K562 (cell line): Measurements from ENCODE around the gene MRPL33. TPM values are rescaled to one million over a fixed set of nuclear protein-coding genes. Genes with fewer than 3 reads are reported as not detected.
A peak's percentile ranks its signal among the peaks of the same experiment; 100 is the strongest.

ENCODE experiments used
- ATAC-seq: fragments of 200-7000 bp; cut with Tn5 transposase; 3 replicates; pipeline ENCODE4 v1.9.1; 2020; ENCODE audit warnings: moderate library complexity
- BruUV-seq: library from RNA; stranded (reverse); fragments of 400-500 nt; replicated peaks from 2 replicates; lab custom pipeline; 2021; lab: Mats Ljungman, UMichigan
- CTCF ChIA-PET: fragments of 300-600 bp; formaldehyde crosslinking; extraction: SDS; loops from one replicate; lab custom pipeline; 2021; ENCODE audit warnings: low intra/inter-chr PET ratio; lab: Yijun Ruan, JAX
- POLR2A ChIA-PET: fragments of 300-600, 350-650 bp; sonication (Branson Sonifier 250); formaldehyde crosslinking; extraction: SDS; loops from one replicate; lab custom pipeline; 2021; ENCODE audit warnings: antibody characterized with exemption, inconsistent platforms; lab: Yijun Ruan, JAX
- DNase-seq, 4 experiments: peaks; one replicate each; pipeline versions ENCODE4 v3.0.0 to v3.0.0-alpha.2; 2011 to 2018; ENCODE audit warnings: low spot score in 3 of 4, mixed read lengths in 3 of 4; ENCODE audit errors: extremely low read depth in 1 of 4
- FAIRE-seq: peaks from 2 replicates; lab custom pipeline; 2011; peaks lifted over from hg19 to GRCh38; lab: Jason Lieb, UNC
- H2AFZ ChIP-seq: 2 replicates; pipeline ENCODE4 v1.6.0; 2011; ENCODE audit warnings: low read depth, low read length, control low read depth, inconsistent platforms
- H3K27ac ChIP-seq: fragments of 200-600 bp; 3 replicates; pipeline ENCODE4 v1.8.0; 2011; ENCODE audit warnings: low read depth, mild to moderate bottlenecking, control low read depth, inconsistent platforms, low read length, moderate library complexity, mixed read lengths; ENCODE audit errors: extremely low read depth
- H3K27me3 ChIP-seq, 2 experiments: fragments of 300-600 bp in 1 of 2; 2 replicates in 1 of 2; 3 replicates in 1 of 2; pipeline versions ENCODE4 v1.6.0 to v1.8.0; 2011; ENCODE audit warnings: inconsistent platforms in 2 of 2, low read length in 2 of 2, mild to moderate bottlenecking in 1 of 2, mixed read lengths in 1 of 2, moderate library complexity in 1 of 2; ENCODE audit not compliant: control insufficient read depth in 2 of 2, insufficient read depth in 2 of 2
- H3K36me3 ChIP-seq: fragments of 300-600 bp; 3 replicates; pipeline ENCODE4 v1.8.0; 2011; ENCODE audit warnings: mild to moderate bottlenecking, low read length, inconsistent platforms; ENCODE audit not compliant: control insufficient read depth, insufficient read depth
- H3K4me1 ChIP-seq, 2 experiments: fragments of 200-600 bp in 1 of 2; replicated peaks in 1 of 2; 2 replicates in 1 of 2; 3 replicates in 1 of 2; pipeline versions ENCODE4 v1.5.1 to v1.8.0; 2011; ENCODE audit warnings: inconsistent platforms in 2 of 2, low read length in 2 of 2, mild to moderate bottlenecking in 1 of 2, mixed read lengths in 1 of 2, moderate library complexity in 1 of 2; ENCODE audit not compliant: control insufficient read depth in 2 of 2, insufficient read depth in 2 of 2
- H3K4me2 ChIP-seq: 2 replicates; pipeline ENCODE4 v1.6.1; 2011; ENCODE audit warnings: low read length, control low read depth, inconsistent platforms, mixed read lengths; ENCODE audit not compliant: insufficient read depth
- H3K4me3 ChIP-seq: fragments of 200-600 bp; sonication (generic), shearing (Covaris generic); 2 replicates; pipeline ENCODE4 v1.5.1; 2016; ENCODE audit warnings: control low read depth, inconsistent platforms
- H3K79me2 ChIP-seq: fragments of 200-600 bp; 3 replicates; pipeline ENCODE4 v1.8.0; 2011; ENCODE audit warnings: low read length, inconsistent platforms; ENCODE audit not compliant: control insufficient read depth, insufficient read depth
- H3K9ac ChIP-seq, 2 experiments: 2 replicates each; pipeline versions ENCODE4 v1.6.0 to v1.6.1; 2011; ENCODE audit warnings: low read depth in 2 of 2, low read length in 2 of 2, control low read depth in 1 of 2, inconsistent platforms in 1 of 2, mild to moderate bottlenecking in 1 of 2, mixed read lengths in 1 of 2; ENCODE audit not compliant: insufficient read depth in 1 of 2
- H3K9me1 ChIP-seq: one replicate; pipeline ENCODE4 v1.6.0; 2011; ENCODE audit warnings: inconsistent platforms, mild to moderate bottlenecking, low read length, moderate library complexity; ENCODE audit not compliant: control insufficient read depth, insufficient read depth
- H3K9me3 ChIP-seq: replicated peaks from 2 replicates; pipeline ENCODE4 v1.5.1; 2011; ENCODE audit warnings: low read depth, low read length, inconsistent platforms; ENCODE audit not compliant: control insufficient read depth, insufficient read depth
- H4K20me1 ChIP-seq: replicated peaks from 2 replicates; pipeline ENCODE4 v1.6.1; 2011; ENCODE audit warnings: low read length, inconsistent platforms, mixed read lengths; ENCODE audit not compliant: control insufficient read depth, insufficient read depth
- GTF2E2 ChIP-seq: fragments of 200-800 bp; sonication (Bioruptor generic); IDR thresholded peaks from 2 replicates; pipeline ENCODE4 v1.6.1; 2016; ENCODE audit warnings: missing genetic modification characterization, missing compliant biosample characterization
- NFRKB ChIP-seq: fragments of 450-650 bp; IDR thresholded peaks from 2 replicates; pipeline ENCODE4 v1.6.1; 2016; ENCODE audit warnings: low read depth
- UBTF ChIP-seq, 2 experiments: IDR thresholded peaks; 2 replicates each; pipeline ENCODE4 v1.6.1; 2012; ENCODE audit warnings: improper control_type of control experiment in 2 of 2, low read depth in 2 of 2, low read length in 2 of 2, borderline replicate concordance in 1 of 2
- ZNF3 ChIP-seq: fragments of 250-450 bp; sonication (Bioruptor Pico); IDR thresholded peaks from 2 replicates; pipeline ENCODE4 v1.5.0; 2021; ENCODE audit warnings: mild to moderate bottlenecking, moderate library complexity
- ZNF740 ChIP-seq, 3 experiments: fragments of 200-800 bp in 1 of 3; sonication (Bioruptor generic) in 1 of 3; sonication (generic) in 1 of 3; formaldehyde crosslinking in 1 of 3; IDR thresholded peaks; 2 replicates each; pipeline versions ENCODE4 v1.6.1 to v1.8.0; 2016 to 2022; ENCODE audit warnings: mild to moderate bottlenecking in 2 of 3, missing compliant biosample characterization in 2 of 3, missing genetic modification characterization in 2 of 3, missing genetic modification reagents in 1 of 3
- WGBS: fragments of 100-300 bp; shearing (Covaris generic); methylation state at CpG from one replicate; pipeline ENCODE4 v1.1.6; 2016; ENCODE audit warnings: low coverage, mixed read lengths; ENCODE audit not compliant: insufficient coverage; ENCODE audit errors: missing lambda C conversion rate; 5-methylcytosine and 5-hydroxymethylcytosine counted together
- in situ Hi-C: fragments of 300-500 bp; cut with MboI; formaldehyde crosslinking; loops from 4 replicates; pipeline ENCODE4 v1.15.0; 2018; ENCODE audit warnings: inconsistent platforms, mixed read lengths
- intact Hi-C: fragments of 100-400 bp; cut with micrococcal nuclease; formaldehyde crosslinking; loops from 2 replicates; pipeline ENCODE4 v1.14.2; 2022
- polyA plus RNA-seq, 8 experiments: library from polyadenylated mRNA; depleted of rRNA in 4 of 8; stranded (reverse) in 5 of 8; unstranded in 3 of 8; fragments of >200 nt; fragmentation: Nextera tagmentation in 2 of 8; fragmentation: Illumina TruSeq in 1 of 8; extraction: Ambion mirVana in 2 of 8; extraction: Trizol in 1 of 8; gene quantifications; 2 replicates each; pipeline versions ENCODE4 v1.2.1 to v1.2.3, GENCODE V29; 2011 to 2014; ENCODE audit warnings: inconsistent platforms in 1 of 8, missing spikeins in 1 of 8
- total RNA-seq, 7 experiments: library from RNA; depleted of rRNA in 6 of 7; stranded (reverse); fragments of >200 nt in 6 of 7; fragmentation: Illumina TruSeq in 2 of 7; extraction: Trizol in 2 of 7; gene quantifications; 2 replicates each; pipeline versions ENCODE4 v1.2.1 to v1.2.3, GENCODE V29; 2011 to 2021; ENCODE audit warnings: low replicate concordance in 1 of 7

Gene MRPL33
- total and polyA plus RNA-seq, 9 of the 15 experiments (the other 6 are each of a cell fraction or from before 2014, with no cell fraction given) = 68.3 to 338 (median 226) TPM

- TF ChIP-seq NFRKB = no peak
Measured at GRCh38 chr2:27766287-27766661, 5.2 kb upstream of the MRPL33 start (continued).

- ChIA-PET CTCF (interaction anchor here (0.6 to 0.9 kb wide), 3 partner anchors 68 to 625 kb away, joined by 3 to 4 read pairs (median 3); no protein-coding TSS in a partner anchor), POLR2A (interaction anchor here (1.0 to 2.3 kb wide), 3 partner anchors 9 to 19 kb away, joined by 3 to 8 read pairs (median 4); no protein-coding TSS in a partner anchor)
- in situ Hi-C loops = no loop called here
- Histone ChIP-seq H3K27ac (peak overlapping the region; percentile 79), H3K4me2 (peak overlapping the region; percentile 87), H3K36me3 (peaks cover 31% of the 10 kb centered on the region; the same call in 2 of the 3 replicates), H4K20me1 (no peaks in the 10 kb centered on the region), H3K9ac (peak overlapping the region; percentile 82 to 95), H3K4me3 (peak overlapping the region; percentile 60), H3K27me3 (peaks cover 0 to 10% of the 10 kb centered on the region in 2 experiments; a peak in 2 of 5 replicates), H3K79me2 (peaks cover 42% of the 10 kb centered on the region), H3K9me1 (no peaks in the 10 kb centered on the region), H2AFZ (peak overlapping the region; percentile 98), H3K4me1 (peaks cover 2 to 8% of the 10 kb centered on the region in 2 experiments; a peak in 1 of 5 replicates), H3K9me3 (no peaks in the 10 kb centered on the region)
- intact Hi-C loops = no loop called here
- FAIRE-seq (peak; percentile 23), DNase-seq (peak in 2 of 4 experiments; percentile 17 to 22), ATAC-seq (peak; percentile 16)
- BruUV-seq = TSS peak; percentile 90
- 2% methylated on average over 13 of the region's 13 CpGs for WGBS
- 0 out of 4 replicates have a peak, but pooled peaks of 1 of the 2 experiments have one; percentile 54 for TF ChIP-seq UBTF (IDR thresholded peaks at IDR 0.05; ENCODE audit: borderline replicate concordance in 1 of 2, low read depth in 2 of 2, low read length in 2 of 2)
- no peak for TF ChIP-seq ZNF3
- TF ChIP-seq GTF2E2 (tag) = peak; percentile 34; the same call in 1 of the 2 replicates
- TF ChIP-seq ZNF740 (CRISPR knock-in tag; IDR thresholded peaks at IDR 0.05) = no peak
- no peak for TF ChIP-seq ZNF740 (tag; IDR thresholded peaks at IDR 0.05)
- TF ChIP-seq, all 486 proteins: peak for 2
Measured at GRCh38 chr2:27771202-27771547, 344 bp upstream of the MRPL33 start.
